OCI-LY1 (cell line): ENCODE measurements around the gene TMEM203.

Experiments used
- H2AFZ ChIP-seq: fragments of 200-600 bp; sonication (generic), shearing (Covaris generic); 2 replicates; pipeline ENCODE4 v1.6.0; 2014; ENCODE audit warnings: antibody characterized with exemption, mild to moderate bottlenecking, low read length
- H3F3A ChIP-seq: fragments of 200-600 bp; sonication (generic), shearing (Covaris generic); 2 replicates; pipeline ENCODE4 v1.6.0; 2014; ENCODE audit warnings: mild to moderate bottlenecking, antibody characterized with exemption, low read length, moderate library complexity; ENCODE audit not compliant: insufficient read depth
- H3K27ac ChIP-seq: fragments of 200-600 bp; sonication (generic); 2 replicates; pipeline ENCODE4 v1.5.1; 2014; ENCODE audit warnings: low read length, mixed run types, mild to moderate bottlenecking, low read depth; ENCODE audit not compliant: poor library complexity, severe bottlenecking
- H3K27me3 ChIP-seq: fragments of 200-600 bp; sonication (generic); 2 replicates; pipeline ENCODE4 v1.6.0; 2014; ENCODE audit warnings: antibody characterized with exemption, mild to moderate bottlenecking, low read length, moderate library complexity; ENCODE audit not compliant: insufficient read depth
- H3K36me3 ChIP-seq: fragments of 200-600 bp; sonication (generic); 2 replicates; pipeline ENCODE4 v1.6.1; 2014; ENCODE audit warnings: mild to moderate bottlenecking, antibody characterized with exemption, low read length, moderate library complexity, mixed read lengths; ENCODE audit not compliant: insufficient read depth
- H3K4me1 ChIP-seq: fragments of 200-600 bp; sonication (generic); 2 replicates; pipeline ENCODE4 v1.5.1; 2014; ENCODE audit warnings: mild to moderate bottlenecking, low read length, moderate library complexity; ENCODE audit not compliant: insufficient read depth, severe bottlenecking
- H3K4me2 ChIP-seq: fragments of 200-600 bp; sonication (generic), shearing (Covaris generic); 2 replicates; pipeline ENCODE4 v1.6.1; 2014; ENCODE audit warnings: low read length
- H3K4me3 ChIP-seq: fragments of 200-600 bp; sonication (generic); 2 replicates; pipeline ENCODE4 v1.5.1; 2014; ENCODE audit warnings: low read length, low read depth, mild to moderate bottlenecking, mixed read lengths; ENCODE audit not compliant: poor library complexity, severe bottlenecking
- H3K79me2 ChIP-seq: fragments of 200-600 bp; shearing (Covaris generic); 2 replicates; pipeline ENCODE4 v1.6.1; 2016; ENCODE audit warnings: mixed run types, low read length, mixed read lengths; ENCODE audit not compliant: insufficient read depth
- H3K9ac ChIP-seq: fragments of 200-600 bp; sonication (generic), shearing (Covaris generic); 2 replicates; pipeline ENCODE4 v1.6.1; 2014; ENCODE audit warnings: mild to moderate bottlenecking, low read length, mixed read lengths
- H3K9me2 ChIP-seq: fragments of 200-600 bp; sonication (generic), shearing (Covaris generic); 2 replicates; pipeline ENCODE4 v1.6.1; 2014; ENCODE audit warnings: low read depth, mild to moderate bottlenecking, low read length, mixed read lengths
- H3K9me3 ChIP-seq: fragments of 200-600 bp; shearing (Covaris generic); 2 replicates; pipeline ENCODE4 v1.6.1; 2014; ENCODE audit warnings: low read length, mixed read lengths
- H4K20me1 ChIP-seq: fragments of 200-600 bp; sonication (generic), shearing (Covaris generic); 2 replicates; pipeline ENCODE4 v1.6.0; 2016; ENCODE audit warnings: mild to moderate bottlenecking, low read length; ENCODE audit not compliant: insufficient read depth
- EZH2 ChIP-seq: fragments of 200-600 bp; sonication (generic), shearing (Covaris generic); IDR thresholded peaks from 2 replicates; pipeline ENCODE4 v1.8.0; 2017; ENCODE audit warnings: borderline replicate concordance, mixed run types, mild to moderate bottlenecking, antibody characterized with exemption, low read length, moderate library complexity, mixed read lengths
- TF ChIP-seq, protein P1 (sequence below): fragments of 200-600 bp; sonication (generic), shearing (Covaris generic); IDR thresholded peaks from 2 replicates; pipeline ENCODE4 v1.5.1; 2017; ENCODE audit warnings: mild to moderate bottlenecking, antibody characterized with exemption, low read length, moderate library complexity, mixed read lengths

TMEM203 gene

DNA sequence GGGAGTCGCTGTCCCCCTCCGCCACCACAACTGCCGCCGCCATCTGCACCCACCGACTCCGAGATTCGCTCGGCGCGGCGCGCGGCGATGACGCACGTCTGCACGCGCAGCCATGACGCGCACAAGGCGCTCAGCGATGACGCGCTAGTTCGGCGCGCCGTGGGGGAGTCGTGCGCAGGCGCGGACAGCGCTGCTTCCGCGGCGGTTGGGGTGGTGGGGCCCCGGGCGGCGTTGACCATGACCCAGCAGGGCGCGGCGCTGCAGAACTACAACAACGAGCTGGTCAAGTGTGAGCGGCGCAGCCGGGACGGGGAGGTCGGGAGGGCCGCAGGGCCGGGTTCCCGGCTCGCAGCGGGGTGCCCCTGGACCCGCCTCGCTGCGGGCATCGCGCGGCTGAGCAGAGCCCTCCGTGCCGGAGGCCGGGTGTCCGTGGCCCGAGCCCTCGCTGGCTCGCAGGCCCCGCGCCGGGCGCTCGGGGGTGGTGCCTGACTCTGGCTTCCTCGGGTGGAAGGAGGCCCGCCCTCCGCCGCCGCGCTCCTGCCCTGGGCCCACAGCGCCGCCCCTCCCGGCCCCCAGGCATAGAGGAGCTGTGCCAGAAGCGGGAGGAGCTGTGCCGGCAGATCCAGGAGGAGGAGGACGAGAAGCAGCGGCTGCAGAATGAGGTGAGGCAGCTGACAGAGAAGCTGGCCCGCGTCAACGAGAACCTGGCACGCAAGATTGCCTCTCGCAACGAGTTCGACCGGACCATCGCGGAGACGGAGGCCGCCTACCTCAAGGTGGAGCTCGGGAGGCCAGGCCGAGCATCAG, 16.8 kb downstream of the TMEM203 start, which contains the start of the genes ANAPC2 and SSNA1:
Gene ANAPC2 (minus strand): TSS at position 71 of the 807 bp plus-strand sequence. CDS start 28 bp downstream, at position 43.
Gene SSNA1 (plus strand): TSS at position 187 of the 807 bp plus-strand sequence. CDS start 51 bp downstream, at position 238.
- H3K79me2 ChIP-seq = peaks cover 4% of the 10 kb centered on the region
- no peaks in the 10 kb centered on the region for H3K9me2 ChIP-seq
- H3F3A ChIP-seq = no peaks in the 10 kb centered on the region
- no peaks in the 10 kb centered on the region for H3K9me3 ChIP-seq
- peak within 1 kb of the TSS; percentile 89 for H3K4me2 ChIP-seq
- H3K4me3 ChIP-seq = peak within 1 kb of the TSS; percentile 72
- H2AFZ ChIP-seq = no peak within 1 kb of the TSS
- TF ChIP-seq, protein P1, sequence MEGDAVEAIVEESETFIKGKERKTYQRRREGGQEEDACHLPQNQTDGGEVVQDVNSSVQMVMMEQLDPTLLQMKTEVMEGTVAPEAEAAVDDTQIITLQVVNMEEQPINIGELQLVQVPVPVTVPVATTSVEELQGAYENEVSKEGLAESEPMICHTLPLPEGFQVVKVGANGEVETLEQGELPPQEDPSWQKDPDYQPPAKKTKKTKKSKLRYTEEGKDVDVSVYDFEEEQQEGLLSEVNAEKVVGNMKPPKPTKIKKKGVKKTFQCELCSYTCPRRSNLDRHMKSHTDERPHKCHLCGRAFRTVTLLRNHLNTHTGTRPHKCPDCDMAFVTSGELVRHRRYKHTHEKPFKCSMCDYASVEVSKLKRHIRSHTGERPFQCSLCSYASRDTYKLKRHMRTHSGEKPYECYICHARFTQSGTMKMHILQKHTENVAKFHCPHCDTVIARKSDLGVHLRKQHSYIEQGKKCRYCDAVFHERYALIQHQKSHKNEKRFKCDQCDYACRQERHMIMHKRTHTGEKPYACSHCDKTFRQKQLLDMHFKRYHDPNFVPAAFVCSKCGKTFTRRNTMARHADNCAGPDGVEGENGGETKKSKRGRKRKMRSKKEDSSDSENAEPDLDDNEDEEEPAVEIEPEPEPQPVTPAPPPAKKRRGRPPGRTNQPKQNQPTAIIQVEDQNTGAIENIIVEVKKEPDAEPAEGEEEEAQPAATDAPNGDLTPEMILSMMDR = peak; percentile 57
- no peak for TF ChIP-seq EZH2
- peaks cover 19% of the 10 kb centered on the region for H3K36me3 ChIP-seq
- peaks cover 30% of the 10 kb centered on the region for H3K4me1 ChIP-seq
- no peaks in the 10 kb centered on the region for H4K20me1 ChIP-seq
- peak within 1 kb of the TSS; percentile 69 for H3K9ac ChIP-seq
- no peaks in the 10 kb centered on the region for H3K27me3 ChIP-seq
- H3K27ac ChIP-seq = peak within 1 kb of the TSS; percentile 55

DNA sequence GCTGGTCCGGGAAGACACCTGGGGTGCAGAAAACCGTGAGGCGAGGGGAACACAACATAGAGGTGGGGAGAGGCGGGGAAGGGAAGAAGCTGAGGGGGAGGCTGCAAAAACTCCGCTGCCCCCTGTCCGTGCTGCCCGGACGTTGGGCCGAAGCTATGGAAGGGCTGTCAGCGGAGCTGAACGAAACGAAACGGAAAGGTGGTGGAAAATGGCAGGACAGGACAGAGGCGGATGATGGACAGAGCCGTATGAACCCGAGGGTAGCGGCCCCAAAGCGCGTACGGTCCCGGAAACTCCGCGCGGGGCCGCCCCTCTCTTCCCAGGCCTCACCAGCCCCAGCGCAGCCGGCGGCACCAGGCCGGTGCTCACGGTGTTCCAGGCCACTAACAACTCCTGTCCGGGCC, 17.4 kb downstream of the TMEM203 start:
- Histone ChIP-seq H3K27ac (no peak overlapping the region), H3K4me1 (peaks cover 30% of the 10 kb centered on the region)

DNA sequence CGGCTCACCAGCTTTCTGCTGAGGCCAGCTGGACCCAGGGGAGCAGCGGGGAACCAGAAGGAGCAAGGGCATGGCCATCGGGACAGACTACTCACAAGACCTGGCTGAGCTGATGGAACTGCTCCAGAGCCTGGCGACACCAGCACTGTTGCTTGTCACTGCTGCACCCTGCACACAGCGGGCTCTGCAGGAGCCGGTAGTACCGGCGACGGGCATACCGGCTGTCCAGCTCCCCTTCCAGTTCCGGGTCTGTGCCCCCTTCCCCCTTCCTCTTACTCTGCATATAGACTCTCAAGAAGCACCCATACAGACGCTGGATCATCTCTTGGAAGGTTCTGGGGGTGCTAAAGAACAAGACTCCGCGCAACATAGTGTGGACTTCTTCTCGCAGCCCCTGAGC, 18.1 kb downstream of the TMEM203 start:
- Histone ChIP-seq H2AFZ (no peak overlapping the region), H3K9me2 (no peaks in the 10 kb centered on the region), H3F3A (no peaks in the 10 kb centered on the region), H3K27ac (no peak overlapping the region), H3K79me2 (peaks cover 4% of the 10 kb centered on the region), H3K9me3 (no peaks in the 10 kb centered on the region), H4K20me1 (no peaks in the 10 kb centered on the region), H3K9ac (peak overlapping the region; percentile 69), H3K36me3 (peaks cover 32% of the 10 kb centered on the region), H3K27me3 (no peaks in the 10 kb centered on the region), H3K4me3 (peak overlapping the region; percentile 72), H3K4me2 (peak overlapping the region; percentile 89), H3K4me1 (peaks cover 30% of the 10 kb centered on the region)
- TF ChIP-seq, protein P1 = no peak
- TF ChIP-seq EZH2 = no peak

More for the DNA sequence above, 17.4 kb downstream of the TMEM203 start:
- Histone ChIP-seq H3K4me3 (peak overlapping the region; percentile 72), H3K36me3 (peaks cover 25% of the 10 kb centered on the region), H3F3A (no peaks in the 10 kb centered on the region), H2AFZ (no peak overlapping the region), H3K9me3 (no peaks in the 10 kb centered on the region), H3K27me3 (no peaks in the 10 kb centered on the region), H3K4me2 (peak overlapping the region; percentile 89), H3K9ac (peak overlapping the region; percentile 69), H3K9me2 (no peaks in the 10 kb centered on the region), H4K20me1 (no peaks in the 10 kb centered on the region), H3K79me2 (peaks cover 4% of the 10 kb centered on the region)
- TF ChIP-seq, protein P1 = no peak
- TF ChIP-seq EZH2 = no peak
